ENCODE results near the gene TJAP1.

TJAP1 gene

DNA sequence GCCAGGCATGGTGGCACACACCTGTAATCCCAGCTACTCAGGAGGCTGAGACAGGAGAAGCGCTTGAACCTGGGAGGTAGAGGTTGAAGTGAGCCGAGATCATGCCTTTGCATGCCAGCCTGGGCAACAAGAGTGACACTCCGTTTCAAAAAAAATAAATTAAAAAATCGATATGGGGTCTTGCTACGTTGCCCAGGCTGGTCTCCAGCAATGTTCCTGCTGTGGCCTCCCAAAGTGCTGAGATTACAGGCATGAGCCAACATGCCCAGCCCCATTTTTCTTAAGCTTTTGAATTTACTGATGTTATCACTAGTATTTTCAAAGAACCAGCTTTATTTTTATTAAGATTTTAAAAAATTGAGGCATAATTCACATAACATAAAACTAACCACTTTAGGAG lies 63.1 kb downstream of the TJAP1 start:
- no peak for DNase-seq

DNA sequence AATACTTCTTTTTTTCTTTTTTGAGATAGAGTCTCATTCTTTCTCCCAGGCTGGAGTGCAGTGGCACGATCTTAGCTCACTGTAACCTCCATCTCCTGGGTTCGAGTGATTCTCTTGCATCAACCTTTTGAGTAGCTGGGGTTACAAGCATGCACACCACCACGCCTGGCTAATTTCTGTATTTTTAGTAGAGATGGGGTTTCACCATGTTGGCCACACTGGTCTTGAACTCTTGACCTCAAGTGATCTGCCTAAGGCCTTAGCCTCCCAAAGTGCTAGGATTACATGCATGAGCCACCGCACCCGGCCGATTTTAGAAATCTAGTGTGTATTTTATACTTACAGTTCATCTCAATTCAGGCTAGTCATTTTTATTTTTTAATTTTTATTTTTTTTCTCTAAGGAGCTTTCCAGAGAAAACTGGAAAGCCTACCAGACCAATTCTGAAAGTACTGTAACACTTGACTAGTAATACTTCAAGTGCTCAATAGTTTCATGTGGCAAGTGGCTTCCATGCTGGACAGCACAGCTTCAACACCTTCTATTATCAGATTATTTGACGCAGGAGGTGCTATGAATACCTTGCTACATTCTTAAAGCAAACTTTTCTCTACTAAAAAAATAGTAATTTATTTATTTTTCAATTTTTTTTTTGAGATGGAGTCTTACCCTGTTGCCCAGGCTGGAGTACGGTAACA lies 64.6 kb downstream of the TJAP1 start:
- no peak for DNase-seq

DNA sequence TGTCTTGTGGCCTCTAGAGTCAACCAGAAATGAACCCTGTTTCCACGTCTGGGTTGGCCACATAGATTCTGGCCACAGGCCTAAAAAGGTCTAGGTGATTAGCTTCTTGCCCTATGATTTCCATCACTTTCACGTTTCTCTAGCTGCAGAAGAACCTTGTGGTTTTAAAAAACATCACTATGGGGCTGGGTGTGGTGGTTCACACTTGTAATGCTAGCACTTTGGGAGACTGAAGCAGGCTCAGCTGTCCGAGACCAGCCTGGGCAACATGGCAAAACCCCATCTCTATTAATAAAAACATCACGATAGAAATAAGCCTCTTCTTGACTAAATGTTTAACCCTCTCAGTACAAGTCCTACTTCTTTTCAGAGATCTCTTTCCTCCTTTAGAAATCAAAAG lies 67.1 kb downstream of the TJAP1 start:
- DNase-seq: no peak

DNA sequence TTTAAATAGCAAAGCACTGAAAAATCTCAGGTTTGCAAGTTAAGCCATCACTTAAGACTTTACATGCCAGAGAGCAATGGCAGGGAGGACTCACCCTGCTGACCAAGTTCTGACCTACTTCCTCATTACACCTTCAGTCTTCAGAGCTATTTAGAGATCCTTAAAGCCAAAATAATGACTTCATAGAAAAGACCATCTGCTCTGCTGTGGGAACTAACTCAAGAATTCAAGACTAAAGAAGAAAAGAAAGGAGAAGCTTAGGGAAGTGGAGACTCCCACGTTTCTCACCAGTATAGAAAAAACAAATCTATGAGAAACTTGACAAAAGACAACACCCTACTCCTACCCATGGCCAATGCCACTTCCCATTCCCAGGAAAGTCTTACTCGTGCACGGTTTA lies 69.9 kb downstream of the TJAP1 start:
- no peak for DNase-seq
